ENCODE results near the gene B4GALNT3.

GRCh38 chr12:565589-566105, 105.9 kb downstream of the B4GALNT3 start:
- TF ChIP-seq POLR2AphosphoS5 (IDR thresholded peaks at IDR 0.05; ENCODE audit: low read depth, low read length) (no peak), POLR2A (IDR thresholded peaks at IDR 0.05; ENCODE audit: low read depth, low read length) (no peak), TAF1 (IDR thresholded peaks at IDR 0.05; ENCODE audit: borderline replicate concordance, low read depth, low read length) (no peak)

Data from GM12892 (cell line).